Adrenal gland (tissue), 5 donors: Measurements from ENCODE around the gene DOCK11.

Source experiments
- POLR2A ChIP-seq, 2 donors: fragments of 450-650 bp; IDR thresholded peaks; one replicate each; pipeline ENCODE4 v1.6.1; 2017; ENCODE audit warnings: antibody characterized with exemption in 2 of 2, mild to moderate bottlenecking in 2 of 2, moderate library complexity in 1 of 2
- TF ChIP-seq, protein P1 (sequence below), 6 experiments: fragments of 450-650 bp in 4 of 6; fragments of 200-600 bp in 2 of 6; sonication (generic) in 1 of 6; IDR thresholded peaks; 1 replicate in 5 of 6; 2 replicates in 1 of 6; pipeline versions ENCODE4 v1.5.1 to v1.8.0; 2016 to 2021; ENCODE audit warnings: antibody characterized with exemption in 6 of 6, mild to moderate bottlenecking in 2 of 6, moderate library complexity in 1 of 6
- donor health status: DM: no; HTN: no; CAD: no.

DNA sequence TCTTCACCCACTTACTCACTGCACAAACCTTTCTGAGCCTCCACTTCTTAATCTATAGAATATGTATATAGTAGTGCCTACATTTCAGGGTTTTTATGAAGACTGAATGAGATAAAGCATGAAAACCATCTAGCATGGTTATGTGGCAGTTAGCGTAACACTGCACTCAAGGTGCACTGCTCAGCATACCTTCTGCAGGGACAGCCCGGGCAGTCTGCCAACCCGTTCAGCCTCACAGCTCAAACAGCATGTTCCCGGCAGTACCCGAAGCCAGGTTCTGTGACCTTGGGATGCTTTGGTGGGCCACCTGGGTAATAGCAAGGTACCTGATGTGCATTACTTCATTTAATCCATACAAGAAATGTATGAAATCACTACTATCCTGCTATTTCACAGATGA is 81.4 kb downstream of the DOCK11 start:
- TF ChIP-seq POLR2A (IDR thresholded peaks at IDR 0.05): no peak
- TF ChIP-seq, protein P1, sequence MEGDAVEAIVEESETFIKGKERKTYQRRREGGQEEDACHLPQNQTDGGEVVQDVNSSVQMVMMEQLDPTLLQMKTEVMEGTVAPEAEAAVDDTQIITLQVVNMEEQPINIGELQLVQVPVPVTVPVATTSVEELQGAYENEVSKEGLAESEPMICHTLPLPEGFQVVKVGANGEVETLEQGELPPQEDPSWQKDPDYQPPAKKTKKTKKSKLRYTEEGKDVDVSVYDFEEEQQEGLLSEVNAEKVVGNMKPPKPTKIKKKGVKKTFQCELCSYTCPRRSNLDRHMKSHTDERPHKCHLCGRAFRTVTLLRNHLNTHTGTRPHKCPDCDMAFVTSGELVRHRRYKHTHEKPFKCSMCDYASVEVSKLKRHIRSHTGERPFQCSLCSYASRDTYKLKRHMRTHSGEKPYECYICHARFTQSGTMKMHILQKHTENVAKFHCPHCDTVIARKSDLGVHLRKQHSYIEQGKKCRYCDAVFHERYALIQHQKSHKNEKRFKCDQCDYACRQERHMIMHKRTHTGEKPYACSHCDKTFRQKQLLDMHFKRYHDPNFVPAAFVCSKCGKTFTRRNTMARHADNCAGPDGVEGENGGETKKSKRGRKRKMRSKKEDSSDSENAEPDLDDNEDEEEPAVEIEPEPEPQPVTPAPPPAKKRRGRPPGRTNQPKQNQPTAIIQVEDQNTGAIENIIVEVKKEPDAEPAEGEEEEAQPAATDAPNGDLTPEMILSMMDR (IDR thresholded peaks at IDR 0.05): no peak
